Posterior cingulate gyrus (tissue), 11 donors: ENCODE results near the gene CREB3L1.

ENCODE experiments used
- DNase-seq, 10 donors: peaks; one replicate each; pipeline versions ENCODE4 v3.0.0 to v3.0.0-alpha.2; 2020 to 2021; ENCODE audit warnings: mixed read lengths in 3 of 10
- intact Hi-C: fragments of 100-400 bp; cut with DNase I; formaldehyde crosslinking; loops from one replicate; pipeline ENCODE4 v1.15.1; 2023

Gene CREB3L1

GRCh38 chr11:46271875-46272815, 5.3 kb upstream of the CREB3L1 start:
- intact Hi-C loops: no loop called here
- DNase-seq: peak in 1 of 10 donors; percentile 72

- intact Hi-C loops: no loop called here
- DNase-seq: peak in 1 of 10 donors; percentile 28
These were observed 4.5 kb upstream of the CREB3L1 start for GRCh38 chr11:46272816-46273427.

GRCh38 chr11:46273511-46274205, 3.8 kb upstream of the CREB3L1 start:
- intact Hi-C loops: no loop called here
- peak in 1 of 10 donors; percentile 35 for DNase-seq

DNA sequence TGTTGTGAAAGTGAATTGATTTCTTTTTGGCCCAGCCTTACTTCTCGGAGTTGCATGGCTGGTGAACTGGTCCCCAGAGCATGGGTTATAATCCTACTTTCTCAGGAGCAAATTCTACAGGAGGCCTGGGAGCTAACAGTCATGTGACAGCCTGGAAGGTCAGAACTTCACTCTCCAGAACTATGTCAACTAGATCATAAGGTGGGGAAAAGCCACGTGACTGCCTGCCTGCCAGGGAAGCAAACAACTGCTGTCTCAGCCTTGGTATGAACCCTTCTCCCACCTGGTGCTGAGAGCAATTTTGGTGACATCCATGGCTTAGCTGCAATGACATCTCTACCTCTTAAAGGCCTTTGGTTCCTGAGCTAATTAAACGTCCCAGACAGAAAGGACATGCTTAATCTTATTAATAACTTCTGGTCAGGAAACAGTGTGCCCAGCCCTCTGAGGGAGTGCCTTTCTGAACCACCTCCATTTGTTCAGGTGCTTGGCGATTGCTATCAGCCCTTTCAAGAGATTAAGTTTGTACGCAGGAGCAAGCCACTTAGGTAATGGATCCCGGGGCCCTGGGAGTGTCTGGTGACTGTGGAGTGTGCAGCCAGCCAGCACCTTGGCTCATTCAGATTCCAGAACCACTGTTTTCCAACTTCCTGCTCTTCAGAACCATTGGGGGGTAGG, 1.4 kb upstream of the CREB3L1 start:
- intact Hi-C loops: no loop called here
- DNase-seq: peak in 1 of 10 donors; percentile 39

DNA sequence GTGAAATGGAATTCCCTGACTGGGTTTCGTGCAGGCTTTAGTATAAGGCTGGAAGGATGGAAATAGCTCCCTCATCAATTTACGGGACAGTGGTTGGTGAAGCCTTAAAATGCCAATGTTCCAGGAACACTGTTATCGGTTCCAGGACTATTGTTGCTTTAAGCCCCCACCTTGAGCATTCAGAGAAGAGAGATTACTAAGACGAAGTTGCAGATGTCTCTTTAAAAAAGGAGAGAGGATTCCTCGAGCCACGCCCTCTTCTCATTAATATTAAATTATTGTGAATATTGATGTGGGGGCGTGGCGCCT, 195 bp upstream of the CREB3L1 start:
- no peak for DNase-seq
- intact Hi-C loops: no loop called here

DNA sequence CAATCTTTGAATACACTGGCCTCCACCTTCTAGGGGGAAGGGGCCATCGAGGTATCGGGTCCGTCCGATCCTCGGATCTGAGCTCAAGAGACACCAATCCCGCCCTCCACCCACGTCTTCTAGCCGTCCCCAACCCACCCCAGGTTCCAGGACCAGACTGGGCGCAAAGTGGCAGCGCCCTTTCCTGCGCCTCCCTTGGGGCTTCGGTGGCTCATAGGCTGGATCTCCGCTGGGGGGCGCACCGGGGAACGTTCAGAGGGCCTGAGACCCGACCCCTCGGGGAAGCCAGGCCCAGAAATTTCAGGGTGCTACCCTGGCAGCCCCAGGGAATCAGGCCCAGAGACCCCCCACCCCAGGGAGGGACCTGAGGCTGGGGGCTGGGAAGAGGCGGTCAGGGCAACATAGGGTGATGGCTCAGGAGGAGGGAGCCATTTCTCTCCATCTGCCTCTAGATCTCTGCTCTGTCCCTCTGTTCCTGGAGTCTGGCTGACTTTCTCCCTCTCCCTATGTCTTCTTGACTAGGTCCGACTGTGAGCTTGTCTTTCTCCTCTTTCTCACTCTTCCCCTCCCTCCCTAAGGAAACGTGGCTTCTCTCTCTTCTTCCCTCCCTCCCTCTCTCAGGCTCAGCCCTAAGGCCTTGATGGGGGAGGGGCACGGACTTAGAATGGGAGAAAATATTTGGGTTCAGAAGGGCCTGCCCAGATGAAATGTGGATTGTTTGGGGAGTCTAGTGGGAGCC, 1.1 kb downstream of the CREB3L1 start:
- peak in 4 of 10 donors; percentile 29 to 89 (median 40) for DNase-seq
- intact Hi-C loops: no loop called here

- intact Hi-C loops: no loop called here
- peak; percentile 42 to 93 (median 63) for DNase-seq
These were observed 2.0 kb downstream of the CREB3L1 start for GRCh38 chr11:46279126-46280099.

DNA sequence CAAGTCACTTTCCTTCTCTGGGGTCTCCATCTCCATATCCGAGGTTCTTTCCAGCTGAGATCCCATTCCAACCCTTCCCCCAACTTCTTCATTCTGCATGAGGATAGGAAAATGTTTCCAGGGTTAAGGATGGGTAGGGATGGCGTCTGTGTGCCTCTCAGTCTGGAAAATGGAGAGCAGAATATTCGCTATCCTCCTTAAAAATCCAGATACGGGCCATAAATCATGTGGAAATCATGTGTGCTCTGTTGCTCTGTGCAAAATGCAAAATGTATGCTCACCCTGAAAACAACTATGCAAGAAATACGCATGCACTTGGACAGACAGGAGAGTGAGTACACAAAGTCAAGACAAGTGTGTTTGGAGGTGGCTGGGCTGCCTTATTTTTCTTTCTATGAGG, 3.2 kb downstream of the CREB3L1 start:
- DNase-seq: no peak
- intact Hi-C loops: no loop called here

- intact Hi-C loops: no loop called here
These were observed 3.9 kb downstream of the CREB3L1 start for GRCh38 chr11:46281371-46281831.

DNA sequence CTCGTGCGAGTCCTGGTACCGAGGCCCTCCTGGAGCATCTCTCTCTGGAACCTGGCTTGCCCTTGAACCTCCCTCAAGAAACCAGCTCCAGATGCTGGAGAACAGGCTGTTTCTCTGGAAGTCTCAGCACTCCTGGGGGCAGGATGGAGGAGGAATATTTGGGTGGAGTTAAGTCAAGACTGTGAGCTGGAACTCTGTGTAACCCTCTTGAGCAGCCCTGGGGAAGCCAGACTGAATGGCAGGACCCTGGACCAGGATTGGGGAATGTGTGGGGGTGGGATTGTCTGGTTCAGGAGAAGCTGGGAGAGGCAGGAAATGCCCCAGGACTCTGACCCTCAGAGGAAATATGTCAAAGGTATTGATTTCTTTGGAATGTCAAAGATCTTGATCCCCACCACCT, 7.7 kb downstream of the CREB3L1 start:
- DNase-seq: peak in 1 of 10 donors; percentile 9
- intact Hi-C loops: no loop called here

More at GRCh38 chr11:46281371-46281831, 3.9 kb downstream of the CREB3L1 start:
- peak in 1 of 10 donors; percentile 62 for DNase-seq

DNA sequence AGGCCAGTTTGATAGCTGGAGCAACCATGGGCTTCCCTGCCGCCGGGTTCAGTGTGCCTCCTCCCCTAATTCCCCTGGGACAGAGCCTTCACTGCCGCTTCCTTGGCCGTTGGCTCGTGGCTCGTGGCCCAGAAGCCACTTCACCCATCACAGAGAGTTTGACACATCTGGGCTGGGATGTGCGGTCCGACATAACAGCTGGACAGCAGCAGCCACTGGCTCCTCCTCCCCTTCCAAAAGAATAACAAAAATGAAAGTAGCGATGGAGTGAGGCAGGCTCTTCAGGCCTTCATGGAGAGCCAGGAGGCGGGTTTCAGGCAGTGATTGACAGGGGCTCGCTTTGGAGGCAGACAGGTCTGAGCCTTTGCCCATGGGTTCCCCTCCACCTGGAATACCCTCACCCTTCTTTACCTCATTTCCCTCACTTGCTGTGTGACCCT, 8.2 kb downstream of the CREB3L1 start:
- intact Hi-C loops: no loop called here
- DNase-seq: peak in 1 of 10 donors; percentile 21

DNA sequence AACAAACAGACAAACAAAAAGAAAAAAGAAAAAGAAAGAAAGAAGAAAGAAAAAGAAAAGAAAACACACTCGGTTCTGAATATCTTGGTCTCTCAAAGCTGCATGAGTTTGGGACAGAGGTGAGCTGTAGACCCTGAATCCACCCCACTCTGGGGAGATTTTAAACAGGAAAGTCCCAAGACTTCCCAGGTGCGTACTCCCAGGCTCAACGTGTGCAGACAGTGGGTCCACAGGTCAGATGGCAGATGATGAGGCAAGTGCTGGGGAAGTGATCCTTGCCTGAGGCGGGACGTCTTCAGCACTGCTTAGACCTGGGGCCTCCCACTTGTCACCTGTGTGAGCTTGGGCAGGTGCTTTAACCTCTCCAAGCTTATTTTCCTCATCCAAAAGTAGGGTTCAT, 9.3 kb downstream of the CREB3L1 start:
- intact Hi-C loops: no loop called here
- peak in 1 of 10 donors; percentile 6 for DNase-seq

GRCh38 chr11:46288451-46288850, 11.0 kb downstream of the CREB3L1 start:
- intact Hi-C loops: no loop called here
- peak in 1 of 10 donors; percentile 11 for DNase-seq

DNA sequence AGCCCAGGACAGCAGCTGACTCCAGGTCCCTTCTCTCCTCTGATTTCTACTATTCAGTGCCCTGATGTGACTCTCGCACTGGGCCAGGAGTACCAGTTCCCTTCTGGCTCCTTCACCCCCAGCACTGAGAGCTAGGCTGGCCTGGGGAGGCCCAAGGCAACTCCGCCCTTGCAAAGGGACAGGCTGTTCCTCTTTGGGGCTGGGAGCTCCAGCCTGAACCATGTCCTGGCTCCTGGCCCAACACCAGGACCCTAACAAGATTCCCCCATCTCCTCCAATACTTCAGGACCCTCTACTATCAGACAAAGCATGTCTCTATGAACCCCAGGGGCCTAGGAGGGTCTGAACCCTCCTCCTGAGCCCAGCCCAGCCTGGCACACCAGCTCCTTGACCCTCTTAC, 12.5 kb downstream of the CREB3L1 start:
- no peak for DNase-seq
- intact Hi-C loops: no loop called here

GRCh38 chr11:46290598-46291309, 13.3 kb downstream of the CREB3L1 start:
- peak in 1 of 10 donors; percentile 82 for DNase-seq
- intact Hi-C loops: no loop called here

DNA sequence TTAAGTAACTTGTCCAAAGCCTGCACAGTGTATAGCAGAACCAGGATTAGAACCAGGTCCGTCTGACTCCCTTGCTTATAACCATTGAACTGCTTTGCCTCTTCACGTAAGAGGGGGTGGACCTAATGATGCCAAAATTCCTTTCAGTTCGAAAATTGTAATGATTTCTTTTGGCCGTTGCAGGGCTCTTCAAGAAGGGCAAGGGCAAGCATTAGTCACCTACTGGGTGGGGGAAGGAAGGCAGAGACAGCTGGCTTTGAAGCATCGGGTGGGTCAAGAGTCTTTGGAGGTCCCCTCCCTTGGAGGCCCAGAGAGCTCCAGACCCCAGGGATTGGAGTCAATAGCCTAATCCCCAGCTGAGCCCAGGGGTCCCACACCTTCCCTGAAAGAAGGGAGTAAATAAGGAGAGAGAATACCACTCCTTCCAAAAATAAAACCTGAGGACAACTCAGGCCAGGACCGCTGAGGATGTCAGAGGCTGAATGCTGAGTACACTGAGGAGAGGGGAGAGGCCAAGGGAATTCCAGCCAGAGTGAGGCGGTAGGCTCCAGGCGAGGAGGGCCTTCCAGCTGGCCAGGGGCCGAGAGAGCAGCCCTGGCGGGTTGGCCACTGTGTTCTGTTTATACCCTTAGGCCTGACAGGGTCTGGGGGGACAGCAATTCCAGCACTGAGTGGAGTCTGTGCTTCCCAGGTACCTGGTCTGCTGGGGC, 14.1 kb downstream of the CREB3L1 start:
- intact Hi-C loops: no loop called here
- peak in 1 of 10 donors; percentile 70 for DNase-seq

- DNase-seq: peak in 2 of 10 donors; percentile 66 to 70
- intact Hi-C loops: no loop called here
These were observed 15.6 kb downstream of the CREB3L1 start for GRCh38 chr11:46293066-46293465.
